Umbilical cord (tissue), 2 donors: Measurements from ENCODE around the gene KYAT1. TPM values are rescaled to one million over a fixed set of nuclear protein-coding genes. Genes with fewer than 3 reads are reported as not detected.
A peak's percentile ranks its signal among the peaks of the same experiment; 100 is the strongest.

ENCODE experiments used
- DNase-seq: peaks from one replicate; pipeline ENCODE4 v3.0.0-alpha.2; 2015; ENCODE audit warnings: low spot score
- total RNA-seq: library from RNA; depleted of rRNA; stranded (reverse); fragments of >200 nt; gene quantifications from one replicate; pipeline ENCODE4 v1.2.3, GENCODE V29; 2014; ENCODE audit warnings: low replicate concordance; ENCODE audit not compliant: insufficient read depth

KYAT1 gene
- total RNA-seq, 1 donor from 2014 or later: 3.9 TPM

DNA sequence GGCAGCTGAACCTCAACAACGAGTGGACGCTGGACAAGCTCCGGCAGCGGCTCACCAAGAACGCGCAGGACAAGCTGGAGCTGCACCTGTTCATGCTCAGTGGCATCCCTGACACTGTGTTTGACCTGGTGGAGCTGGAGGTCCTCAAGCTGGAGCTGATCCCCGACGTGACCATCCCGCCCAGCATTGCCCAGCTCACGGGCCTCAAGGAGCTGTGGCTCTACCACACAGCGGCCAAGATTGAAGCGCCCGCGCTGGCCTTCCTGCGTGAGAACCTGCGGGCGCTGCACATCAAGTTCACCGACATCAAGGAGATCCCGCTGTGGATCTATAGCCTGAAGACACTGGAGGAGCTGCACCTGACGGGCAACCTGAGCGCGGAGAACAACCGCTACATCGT lies 26.6 kb upstream of the KYAT1 start:
- no peak for DNase-seq

DNA sequence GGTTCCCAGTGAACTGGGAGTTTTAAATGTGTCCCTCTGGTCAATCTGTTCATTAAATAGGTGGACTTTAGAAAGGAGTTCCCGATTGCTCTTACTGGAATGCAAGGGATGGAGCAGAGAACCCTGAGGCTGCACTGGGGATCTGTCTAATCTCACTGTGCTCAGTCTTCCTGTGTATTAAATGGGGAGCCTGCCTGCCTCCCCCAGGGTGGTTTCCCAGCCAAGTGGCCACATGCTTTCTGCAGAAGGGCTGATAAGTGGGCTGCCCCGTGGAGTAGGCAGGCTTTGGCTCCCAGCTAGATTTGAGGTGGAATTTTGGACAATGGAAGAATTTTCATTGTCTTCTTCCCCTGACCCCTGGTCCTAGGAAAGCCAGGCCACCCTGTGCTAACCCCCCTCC lies 25.0 kb upstream of the KYAT1 start:
- no peak for DNase-seq

- DNase-seq: no peak
Measured at GRCh38 chr9:128905964-128906363, 24.2 kb upstream of the KYAT1 start.

DNA sequence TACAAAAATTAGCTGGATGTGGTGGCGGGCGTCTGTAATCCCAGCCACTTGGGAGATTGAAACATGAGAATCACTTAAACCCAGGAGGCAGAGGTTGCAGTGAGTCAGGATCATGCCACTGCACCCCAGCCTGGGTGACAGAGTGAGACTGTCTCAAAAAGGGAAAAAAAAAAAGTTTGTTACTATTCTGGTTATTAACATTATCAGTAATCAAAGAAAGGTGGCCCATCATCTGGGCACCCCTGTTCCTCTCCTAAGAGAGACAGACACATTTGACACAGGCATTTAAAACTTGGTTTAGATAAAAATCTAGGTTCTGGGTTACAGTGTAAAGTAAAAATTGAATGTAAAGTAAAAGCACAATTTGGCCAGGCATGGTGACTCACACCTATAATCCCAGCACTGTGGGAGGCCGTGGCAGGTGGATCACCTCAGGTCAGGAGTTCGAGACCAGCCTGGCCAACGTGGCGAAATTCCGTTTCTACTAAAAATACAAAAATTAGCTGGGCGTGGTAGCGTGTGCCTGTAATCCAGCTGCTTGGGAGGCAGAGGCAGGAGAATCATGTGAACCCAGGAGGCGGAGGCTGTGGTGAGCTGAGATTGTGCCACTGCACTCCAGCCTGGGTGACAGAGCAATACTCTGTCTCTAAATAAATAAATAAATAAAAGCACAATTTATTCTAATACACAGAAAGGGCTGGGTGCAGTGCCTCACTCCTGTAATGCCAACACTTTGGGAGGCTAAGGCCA lies 22.3 kb upstream of the KYAT1 start:
- no peak for DNase-seq

DNA sequence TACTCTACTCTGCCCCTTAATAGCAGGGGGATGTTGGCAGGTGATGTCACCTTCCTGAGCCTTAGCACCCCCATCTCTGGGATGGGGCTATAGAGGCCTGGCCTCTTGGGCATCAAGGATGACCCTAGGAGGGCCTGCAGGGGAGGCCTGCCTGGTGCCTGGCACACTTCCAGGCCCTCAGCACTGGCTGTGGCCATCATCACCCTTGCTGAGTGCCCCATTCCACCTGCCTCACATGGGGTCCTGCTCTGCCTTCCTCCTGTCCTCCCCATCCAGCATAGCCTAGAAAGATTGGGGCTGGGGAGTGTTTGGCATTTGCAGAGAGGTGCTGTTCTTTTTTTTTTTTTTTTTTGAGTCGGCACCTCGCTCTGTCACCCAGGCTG lies 21.3 kb upstream of the KYAT1 start:
- DNase-seq: no peak

- peak; percentile 63 for DNase-seq
Measured at GRCh38 chr9:128902351-128903078, 20.8 kb upstream of the KYAT1 start.

GRCh38 chr9:128901822-128902221 lies 20.1 kb upstream of the KYAT1 start:
- DNase-seq: no peak

DNA sequence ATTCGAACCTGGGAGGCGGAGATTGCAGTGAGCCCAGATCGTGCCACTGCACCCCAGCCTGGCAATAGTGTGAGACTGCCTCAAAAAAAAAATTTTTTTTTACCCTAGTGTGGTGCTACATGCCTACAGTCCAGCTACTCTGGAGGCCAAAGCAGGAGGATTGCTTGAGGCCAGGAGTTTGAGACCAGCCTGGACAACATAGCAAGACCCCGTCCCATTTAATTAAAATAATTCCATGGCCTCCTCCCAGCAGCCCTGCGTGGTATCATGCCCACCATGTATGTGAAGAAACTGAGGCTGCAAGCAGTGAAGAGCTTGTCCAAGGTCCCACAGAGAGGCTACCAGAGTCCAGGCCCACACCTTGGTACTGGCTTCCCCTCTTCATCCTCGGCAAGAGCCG lies 19.6 kb upstream of the KYAT1 start:
- no peak for DNase-seq

DNA sequence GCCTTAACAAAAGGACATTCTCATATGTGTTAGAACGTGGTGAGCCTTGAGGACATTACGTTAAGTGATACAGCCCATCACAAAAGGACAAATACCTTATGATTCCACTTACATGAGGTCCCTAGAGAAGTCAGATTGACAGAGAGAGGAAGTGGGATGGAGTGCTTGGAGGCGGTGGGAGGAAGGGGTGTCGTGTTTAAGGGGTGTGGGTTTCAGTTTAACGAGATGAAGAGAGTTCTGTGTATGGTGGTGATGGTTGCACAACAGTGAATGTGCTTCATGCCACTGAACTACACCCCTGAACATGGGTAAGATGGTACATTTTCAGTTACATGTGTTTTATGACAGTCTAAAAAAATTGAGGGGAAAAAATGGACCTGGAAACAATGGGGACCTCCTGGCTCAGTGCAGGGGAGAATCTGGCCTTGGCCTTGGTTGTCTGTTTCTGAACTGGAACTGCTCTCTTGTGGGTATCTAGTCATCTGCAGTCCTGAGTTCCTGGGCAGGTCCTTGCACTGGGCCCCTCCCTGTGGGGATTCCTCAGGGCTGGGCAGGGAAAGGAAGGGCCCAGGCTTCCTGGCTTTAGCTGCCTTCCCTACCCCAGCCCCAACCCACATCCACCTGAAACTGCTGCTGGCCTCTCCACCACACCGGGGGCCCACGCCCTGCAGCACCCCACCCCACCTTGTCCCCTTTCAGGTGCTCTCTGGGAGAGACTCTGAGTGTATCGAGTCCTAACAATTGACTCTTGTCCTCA lies 18.0 kb upstream of the KYAT1 start:
- peak; percentile 21 for DNase-seq

GRCh38 chr9:128898845-128899565 lies 17.3 kb upstream of the KYAT1 start:
- DNase-seq: no peak

GRCh38 chr9:128898382-128898781 lies 16.6 kb upstream of the KYAT1 start:
- DNase-seq: no peak

GRCh38 chr9:128895556-128895955 lies 13.8 kb upstream of the KYAT1 start:
- no peak for DNase-seq

- no peak for DNase-seq
Measured at GRCh38 chr9:128894764-128895163, 13.0 kb upstream of the KYAT1 start.

DNA sequence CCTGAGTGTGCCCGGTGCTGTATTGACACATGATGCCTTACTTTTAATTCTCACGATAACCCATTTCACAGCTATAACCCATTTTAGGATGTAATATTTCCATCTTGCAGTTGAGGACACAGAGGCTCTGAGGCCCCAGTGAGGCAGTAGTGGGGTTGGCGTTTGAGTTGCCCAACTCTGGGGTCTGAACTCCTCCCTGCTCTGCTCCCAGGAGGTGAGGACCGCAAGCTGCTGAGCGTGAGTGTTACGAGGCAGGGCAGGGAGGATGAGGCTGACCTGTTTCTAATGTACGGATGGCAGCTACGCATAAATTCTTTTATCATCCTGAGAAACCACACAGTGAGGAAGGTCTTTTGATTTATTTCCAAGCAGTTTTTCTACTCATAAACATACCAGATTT lies 11.6 kb upstream of the KYAT1 start:
- peak; percentile 26 for DNase-seq

DNA sequence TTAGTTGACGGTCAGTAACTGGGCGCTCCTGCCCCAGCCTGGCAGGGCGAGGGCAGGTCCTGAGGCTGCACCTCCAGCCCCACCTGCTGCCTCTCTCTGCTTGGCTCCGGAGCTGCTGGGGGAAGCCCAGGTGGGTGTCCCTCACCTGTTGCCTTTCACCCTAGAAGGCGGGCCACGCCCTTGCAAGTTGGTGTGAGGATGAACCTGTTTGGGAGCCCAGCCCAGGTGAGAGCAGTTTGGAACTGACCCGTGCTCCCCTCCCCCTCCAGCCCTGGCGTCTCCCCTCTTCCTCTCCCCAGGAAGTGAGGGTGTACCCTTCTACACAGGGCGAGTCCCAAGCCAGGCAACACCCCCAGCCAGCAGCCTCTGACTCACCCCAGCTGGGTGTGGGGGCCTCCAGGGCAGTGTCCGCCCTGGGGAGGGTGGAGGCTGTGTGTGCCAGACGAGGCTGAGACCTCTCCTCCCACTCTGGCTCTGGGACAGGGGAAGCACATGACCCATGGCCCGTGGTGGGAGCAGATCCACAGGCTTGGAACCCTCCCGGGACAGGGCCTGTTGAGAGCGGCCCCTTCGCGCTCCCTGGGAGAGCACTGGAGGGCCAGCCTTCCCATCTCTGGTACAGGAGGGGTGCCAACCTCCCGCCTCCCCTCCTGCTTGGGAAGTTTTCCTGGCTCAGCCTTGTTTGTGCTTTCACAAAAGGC lies 10.6 kb upstream of the KYAT1 start:
- DNase-seq: peak; percentile 98

GRCh38 chr9:128891321-128892220 lies 9.8 kb upstream of the KYAT1 start:
- no peak for DNase-seq

DNA sequence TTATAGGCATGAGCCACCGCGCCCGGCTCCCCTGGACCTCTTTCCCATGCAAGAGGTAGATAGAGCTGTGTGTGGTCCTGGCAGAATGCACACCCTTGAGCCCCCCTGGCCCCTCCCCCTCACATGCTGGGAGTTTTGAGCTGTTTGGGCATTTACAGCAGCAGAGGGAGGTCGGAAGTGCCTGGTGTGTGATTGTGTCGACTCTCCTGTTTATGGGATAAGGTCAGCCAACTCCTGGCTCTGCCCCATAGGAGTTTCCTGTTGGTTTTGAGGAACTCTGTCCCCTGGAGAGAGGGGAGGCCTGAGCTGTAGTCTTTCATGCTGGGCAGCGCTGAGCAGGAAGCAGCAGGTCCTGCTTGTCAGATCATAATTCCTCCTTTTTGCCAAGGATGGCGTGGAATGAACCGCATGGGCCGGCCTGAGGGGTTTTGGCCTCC lies 6.2 kb upstream of the KYAT1 start:
- no peak for DNase-seq

- no peak for DNase-seq
Measured at GRCh38 chr9:128887049-128887448, 5.3 kb upstream of the KYAT1 start.

- DNase-seq: no peak
Measured at GRCh38 chr9:128886211-128886891, 4.6 kb upstream of the KYAT1 start.

GRCh38 chr9:128885798-128886197 lies 4.0 kb upstream of the KYAT1 start:
- DNase-seq: no peak
